HCT116 (cell line): ENCODE results near the gene CNTNAP5. TPM values are rescaled to one million over a fixed set of nuclear protein-coding genes. Genes with fewer than 3 reads are reported as not detected.

Source experiments
- ATAC-seq: fragments of 200-7000 bp; cut with Tn5 transposase; 2 replicates; pipeline ENCODE4 v1.9.1; 2020; ENCODE audit warnings: mild to moderate bottlenecking, moderate library complexity
- BruUV-seq: library from RNA; stranded (reverse); fragments of 400-500 nt; replicated peaks from 2 replicates; lab custom pipeline; 2021; lab: Mats Ljungman, UMichigan
- CTCF ChIA-PET: fragments of 300-600 bp; sonication (Branson Sonifier 250); formaldehyde crosslinking; loops from one replicate; lab custom pipeline; 2021; ENCODE audit warnings: antibody characterized with exemption; lab: Charles Lee
- POLR2A ChIA-PET: fragments of 300-600, 350-600 bp; sonication (Branson Sonifier 250); formaldehyde crosslinking; loops from one replicate; lab custom pipeline; 2021; ENCODE audit warnings: antibody characterized with exemption; lab: Charles Lee
- RAD21 ChIA-PET, 2 experiments: fragments of 300-600 bp; sonication (Branson Sonifier 250); formaldehyde crosslinking; loops; one replicate each; lab custom pipeline; 2023; ENCODE audit warnings: low total read pairs in 2 of 2; ENCODE audit not compliant: uncharacterized antibody in 2 of 2, unreplicated experiment in 2 of 2, low non-redundant PET in 1 of 2; lab: Charles Lee
- DNase-seq: peaks from one replicate; pipeline ENCODE4 v3.0.0-alpha.2; 2010; ENCODE audit warnings: low read depth, low spot score
- H2AFZ ChIP-seq: fragments of 200-600 bp; shearing (Covaris generic), sonication (generic); 2 replicates; pipeline ENCODE4 v1.6.1; 2017; ENCODE audit warnings: low read depth, mixed run types, mixed read lengths, antibody characterized with exemption, low read length; ENCODE audit not compliant: poor library complexity, severe bottlenecking
- H3K27ac ChIP-seq: 2 replicates; pipeline ENCODE4 v1.5.1; 2012; ENCODE audit warnings: low read depth, low read length
- H3K27me3 ChIP-seq: fragments of 200-600 bp; sonication (generic); 2 replicates; pipeline ENCODE4 v1.6.1; 2016; ENCODE audit warnings: mixed run types, low read length, mixed read lengths; ENCODE audit not compliant: insufficient read depth
- H3K36me3 ChIP-seq, 2 experiments: fragments of 200-500 bp in 1 of 2; fragments of 200-600 bp in 1 of 2; sonication (Bioruptor generic) in 1 of 2; sonication (generic) in 1 of 2; 2 replicates each; pipeline versions ENCODE4 v1.5.1 to v1.6.1; 2014 to 2016; ENCODE audit warnings: low read length in 2 of 2, inconsistent platforms in 1 of 2, mixed read lengths in 1 of 2, mixed run types in 1 of 2; ENCODE audit not compliant: insufficient read depth in 2 of 2, control insufficient read depth in 1 of 2
- H3K4me1 ChIP-seq, 2 experiments: fragments of 200-600 bp in 1 of 2; sonication (generic) in 1 of 2; 2 replicates each; pipeline versions ENCODE4 v1.5.1 to v1.6.1; 2012 to 2017; ENCODE audit warnings: low read length in 2 of 2, inconsistent platforms in 1 of 2, mild to moderate bottlenecking in 1 of 2, mixed read lengths in 1 of 2, mixed run types in 1 of 2, moderate library complexity in 1 of 2; ENCODE audit not compliant: insufficient read depth in 2 of 2, control insufficient read depth in 1 of 2
- H3K4me2 ChIP-seq: fragments of 200-600 bp; sonication (generic); 2 replicates; pipeline ENCODE4 v1.6.1; 2017; ENCODE audit warnings: mixed run types, low read length, mixed read lengths
- H3K4me3 ChIP-seq, 2 experiments: fragments of 200-600 bp in 1 of 2; sonication (generic) in 1 of 2; replicated peaks in 1 of 2; 2 replicates each; pipeline ENCODE4 v1.5.1; 2011 to 2016; ENCODE audit warnings: low read length in 2 of 2, control low read depth in 1 of 2, low read depth in 1 of 2, mild to moderate bottlenecking in 1 of 2, mixed read lengths in 1 of 2, mixed run types in 1 of 2
- H3K79me2 ChIP-seq: fragments of 200-600 bp; sonication (generic); 2 replicates; pipeline ENCODE4 v1.6.1; 2017; ENCODE audit warnings: mild to moderate bottlenecking, mixed run types, low read length, moderate library complexity, mixed read lengths; ENCODE audit not compliant: insufficient read depth
- H3K9ac ChIP-seq: fragments of 200-600 bp; sonication (generic); 2 replicates; pipeline ENCODE4 v1.6.1; 2016; ENCODE audit warnings: low read length, mixed read lengths
- H3K9me2 ChIP-seq: fragments of 200-600 bp; sonication (generic), shearing (Covaris generic); 2 replicates; pipeline ENCODE4 v1.6.1; 2017; ENCODE audit warnings: mixed run types, mild to moderate bottlenecking, moderate library complexity; ENCODE audit not compliant: insufficient read depth
- H3K9me3 ChIP-seq, 2 experiments: fragments of 200-500 bp in 1 of 2; fragments of 200-600 bp in 1 of 2; sonication (Bioruptor generic) in 1 of 2; sonication (generic) in 1 of 2; 2 replicates each; pipeline ENCODE4 v1.6.1; 2014 to 2017; ENCODE audit warnings: low read length in 2 of 2, mixed read lengths in 2 of 2, inconsistent platforms in 1 of 2, low read depth in 1 of 2, mild to moderate bottlenecking in 1 of 2, mixed run types in 1 of 2, moderate library complexity in 1 of 2; ENCODE audit not compliant: control insufficient read depth in 1 of 2, insufficient read depth in 1 of 2
- H4K20me1 ChIP-seq: fragments of 200-600 bp; sonication (generic), shearing (Covaris generic); 2 replicates; pipeline ENCODE4 v1.6.1; 2017; ENCODE audit warnings: mixed run types, mild to moderate bottlenecking, moderate library complexity; ENCODE audit not compliant: insufficient read depth
- CBX3 ChIP-seq: IDR thresholded peaks from 2 replicates; pipeline ENCODE4 v1.6.1; 2012; ENCODE audit warnings: low read depth
- CEBPB ChIP-seq: IDR thresholded peaks from 2 replicates; pipeline ENCODE4 v1.6.1; 2012; ENCODE audit warnings: low read depth
- EGR1 ChIP-seq: IDR thresholded peaks from 2 replicates; pipeline ENCODE4 v1.6.1; 2012; ENCODE audit warnings: low read depth
- ELF1 ChIP-seq: IDR thresholded peaks from 2 replicates; pipeline ENCODE4 v1.6.1; 2012; ENCODE audit warnings: low read depth, borderline replicate concordance
- EZH2 ChIP-seq: fragments of 200-600 bp; sonication (generic); IDR thresholded peaks from 2 replicates; pipeline ENCODE4 v1.6.1; 2017; ENCODE audit warnings: antibody characterized with exemption, mixed run types
- EZH2phosphoT487 ChIP-seq: fragments of 200-600 bp; IDR thresholded peaks from 2 replicates; pipeline ENCODE4 v1.6.1; 2018; ENCODE audit warnings: antibody characterized with exemption, borderline replicate concordance
- FOSL1 ChIP-seq: IDR thresholded peaks from 2 replicates; pipeline ENCODE4 v1.6.1; 2012; ENCODE audit warnings: low read depth
- JUND ChIP-seq: IDR thresholded peaks from 2 replicates; pipeline ENCODE4 v1.6.1; 2012
- POLR2AphosphoS5 ChIP-seq: IDR thresholded peaks from 2 replicates; pipeline ENCODE4 v1.6.1; 2011; ENCODE audit warnings: mild to moderate bottlenecking, low read depth, low read length, moderate library complexity
- RAD21 ChIP-seq: IDR thresholded peaks from 2 replicates; pipeline ENCODE4 v1.6.1; 2012; ENCODE audit warnings: low read depth, mild to moderate bottlenecking
- SIN3A ChIP-seq: IDR thresholded peaks from 2 replicates; pipeline ENCODE4 v1.6.1; 2012; ENCODE audit warnings: low read depth
- SRF ChIP-seq: IDR thresholded peaks from 2 replicates; pipeline ENCODE4 v1.6.1; 2012; ENCODE audit warnings: low read depth
- TCF7L2 ChIP-seq: IDR thresholded peaks from 2 replicates; pipeline ENCODE4 v1.7.0; 2011; ENCODE audit warnings: borderline replicate concordance, inconsistent platforms; ENCODE audit not compliant: insufficient read depth, insufficient read length; ENCODE audit errors: extremely low read depth
- YY1 ChIP-seq: IDR thresholded peaks from 2 replicates; pipeline ENCODE4 v1.6.1; 2011; ENCODE audit warnings: low read length, low read depth, moderate library complexity, mild to moderate bottlenecking; ENCODE audit not compliant: insufficient replicate concordance; ENCODE audit errors: extremely low read depth
- ZNF274 ChIP-seq: fragments of 200-500 bp; sonication (Bioruptor generic); IDR thresholded peaks from 2 replicates; pipeline ENCODE4 v1.6.1; 2014; ENCODE audit warnings: mild to moderate bottlenecking, low read depth, low read length, inconsistent platforms
- intact Hi-C: fragments of 100-400 bp; cut with micrococcal nuclease; formaldehyde crosslinking; loops from 2 replicates; pipeline ENCODE4 v1.10.0; 2022
- total RNA-seq: library from RNA; stranded (reverse); gene quantifications from one replicate; pipeline ENCODE4 v1.2.1, GENCODE V29; 2021; ENCODE audit not compliant: unreplicated experiment
- TF ChIP-seq, protein P1 (sequence below): IDR thresholded peaks from 2 replicates; pipeline ENCODE4 v1.6.1; 2012
- TF ChIP-seq, protein P2 (sequence below): IDR thresholded peaks from 2 replicates; pipeline ENCODE4 v1.6.1; 2012
- TF ChIP-seq, protein P3 (sequence below), 3 experiments: fragments of 200-600 bp in 1 of 3; sonication (generic) in 1 of 3; IDR thresholded peaks in 2 of 3; conservative IDR thresholded peaks in 1 of 3; 2 replicates each; pipeline ENCODE4 v1.5.1; 2012 to 2017; ENCODE audit warnings: low read depth in 2 of 3, low read length in 2 of 3, antibody characterized with exemption in 1 of 3, borderline replicate concordance in 1 of 3, control low read depth in 1 of 3, mild to moderate bottlenecking in 1 of 3, mixed read lengths in 1 of 3, mixed run types in 1 of 3, moderate library complexity in 1 of 3; ENCODE audit not compliant: insufficient read depth in 1 of 3
- TF ChIP-seq, protein P4 (sequence below): IDR thresholded peaks from 2 replicates; pipeline ENCODE4 v1.6.1; 2012; ENCODE audit warnings: low read depth

CNTNAP5 gene
- total RNA-seq, 1 experiment from 2014 or later, result not detected

DNA sequence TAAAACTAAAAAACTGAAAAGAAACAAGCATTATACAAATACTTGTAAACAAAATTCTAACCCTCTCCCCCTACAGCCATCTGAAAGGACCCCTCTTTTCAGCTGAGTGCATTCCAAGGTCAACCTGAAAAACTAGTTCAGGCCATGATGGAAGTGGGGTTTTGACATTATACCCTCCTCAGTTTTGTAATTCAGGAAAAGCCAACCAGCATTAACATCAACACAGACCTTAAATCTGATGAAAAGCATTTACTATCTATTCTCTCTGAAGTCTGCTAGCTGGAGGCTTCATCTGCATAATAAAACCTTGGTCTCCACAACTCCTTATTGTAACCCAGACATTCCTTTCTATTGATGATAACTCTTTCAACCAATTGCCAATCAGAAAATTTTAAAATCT, 302.2 kb downstream of the CNTNAP5 start:
- no peak overlapping the region for H3K27ac ChIP-seq

More for the DNA sequence above, 302.2 kb downstream of the CNTNAP5 start:
- no peaks in the 10 kb centered on the region for H3K4me1 ChIP-seq
- intact Hi-C loops, result no loop called here
- no peak overlapping the region for H3K4me2 ChIP-seq
- no peaks in the 10 kb centered on the region for H3K36me3 ChIP-seq
- H3K9me2 ChIP-seq, result no peaks in the 10 kb centered on the region
- RAD21 ChIA-PET, result no interaction called here
- TF ChIP-seq CEBPB, result no peak
- TF ChIP-seq EZH2phosphoT487, result no peak
- TF ChIP-seq RAD21, result no peak
- TF ChIP-seq, protein P1, sequence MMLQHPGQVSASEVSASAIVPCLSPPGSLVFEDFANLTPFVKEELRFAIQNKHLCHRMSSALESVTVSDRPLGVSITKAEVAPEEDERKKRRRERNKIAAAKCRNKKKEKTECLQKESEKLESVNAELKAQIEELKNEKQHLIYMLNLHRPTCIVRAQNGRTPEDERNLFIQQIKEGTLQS, result no peak
- no peak for TF ChIP-seq SRF
- no peak for TF ChIP-seq ELF1
- TF ChIP-seq CBX3, result no peak
- no peak for TF ChIP-seq YY1
- TF ChIP-seq ZNF274, result no peak
- TF ChIP-seq EZH2, result no peak
- TF ChIP-seq, protein P2, sequence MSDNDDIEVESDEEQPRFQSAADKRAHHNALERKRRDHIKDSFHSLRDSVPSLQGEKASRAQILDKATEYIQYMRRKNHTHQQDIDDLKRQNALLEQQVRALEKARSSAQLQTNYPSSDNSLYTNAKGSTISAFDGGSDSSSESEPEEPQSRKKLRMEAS, result no peak
- TF ChIP-seq JUND, result no peak
- no peak for TF ChIP-seq EGR1
- TF ChIP-seq, protein P3, sequence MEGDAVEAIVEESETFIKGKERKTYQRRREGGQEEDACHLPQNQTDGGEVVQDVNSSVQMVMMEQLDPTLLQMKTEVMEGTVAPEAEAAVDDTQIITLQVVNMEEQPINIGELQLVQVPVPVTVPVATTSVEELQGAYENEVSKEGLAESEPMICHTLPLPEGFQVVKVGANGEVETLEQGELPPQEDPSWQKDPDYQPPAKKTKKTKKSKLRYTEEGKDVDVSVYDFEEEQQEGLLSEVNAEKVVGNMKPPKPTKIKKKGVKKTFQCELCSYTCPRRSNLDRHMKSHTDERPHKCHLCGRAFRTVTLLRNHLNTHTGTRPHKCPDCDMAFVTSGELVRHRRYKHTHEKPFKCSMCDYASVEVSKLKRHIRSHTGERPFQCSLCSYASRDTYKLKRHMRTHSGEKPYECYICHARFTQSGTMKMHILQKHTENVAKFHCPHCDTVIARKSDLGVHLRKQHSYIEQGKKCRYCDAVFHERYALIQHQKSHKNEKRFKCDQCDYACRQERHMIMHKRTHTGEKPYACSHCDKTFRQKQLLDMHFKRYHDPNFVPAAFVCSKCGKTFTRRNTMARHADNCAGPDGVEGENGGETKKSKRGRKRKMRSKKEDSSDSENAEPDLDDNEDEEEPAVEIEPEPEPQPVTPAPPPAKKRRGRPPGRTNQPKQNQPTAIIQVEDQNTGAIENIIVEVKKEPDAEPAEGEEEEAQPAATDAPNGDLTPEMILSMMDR (IDR thresholded peaks at IDR 0.05 in 2 of 3, conservative IDR thresholded peaks at IDR 0.05 in 1 of 3; ENCODE audit: borderline replicate concordance in 1 of 3, insufficient read depth in 1 of 3, low read depth in 2 of 3, low read length in 2 of 3), result no peak
- TF ChIP-seq, protein P4, sequence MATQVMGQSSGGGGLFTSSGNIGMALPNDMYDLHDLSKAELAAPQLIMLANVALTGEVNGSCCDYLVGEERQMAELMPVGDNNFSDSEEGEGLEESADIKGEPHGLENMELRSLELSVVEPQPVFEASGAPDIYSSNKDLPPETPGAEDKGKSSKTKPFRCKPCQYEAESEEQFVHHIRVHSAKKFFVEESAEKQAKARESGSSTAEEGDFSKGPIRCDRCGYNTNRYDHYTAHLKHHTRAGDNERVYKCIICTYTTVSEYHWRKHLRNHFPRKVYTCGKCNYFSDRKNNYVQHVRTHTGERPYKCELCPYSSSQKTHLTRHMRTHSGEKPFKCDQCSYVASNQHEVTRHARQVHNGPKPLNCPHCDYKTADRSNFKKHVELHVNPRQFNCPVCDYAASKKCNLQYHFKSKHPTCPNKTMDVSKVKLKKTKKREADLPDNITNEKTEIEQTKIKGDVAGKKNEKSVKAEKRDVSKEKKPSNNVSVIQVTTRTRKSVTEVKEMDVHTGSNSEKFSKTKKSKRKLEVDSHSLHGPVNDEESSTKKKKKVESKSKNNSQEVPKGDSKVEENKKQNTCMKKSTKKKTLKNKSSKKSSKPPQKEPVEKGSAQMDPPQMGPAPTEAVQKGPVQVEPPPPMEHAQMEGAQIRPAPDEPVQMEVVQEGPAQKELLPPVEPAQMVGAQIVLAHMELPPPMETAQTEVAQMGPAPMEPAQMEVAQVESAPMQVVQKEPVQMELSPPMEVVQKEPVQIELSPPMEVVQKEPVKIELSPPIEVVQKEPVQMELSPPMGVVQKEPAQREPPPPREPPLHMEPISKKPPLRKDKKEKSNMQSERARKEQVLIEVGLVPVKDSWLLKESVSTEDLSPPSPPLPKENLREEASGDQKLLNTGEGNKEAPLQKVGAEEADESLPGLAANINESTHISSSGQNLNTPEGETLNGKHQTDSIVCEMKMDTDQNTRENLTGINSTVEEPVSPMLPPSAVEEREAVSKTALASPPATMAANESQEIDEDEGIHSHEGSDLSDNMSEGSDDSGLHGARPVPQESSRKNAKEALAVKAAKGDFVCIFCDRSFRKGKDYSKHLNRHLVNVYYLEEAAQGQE, result no peak
- no peak for TF ChIP-seq SIN3A
- no peak for TF ChIP-seq POLR2AphosphoS5
- no peak for TF ChIP-seq FOSL1
- TF ChIP-seq TCF7L2, result no peak
- no peaks in the 10 kb centered on the region for H3K79me2 ChIP-seq
- BruUV-seq, result no TSS peak
- ATAC-seq (no peak), DNase-seq (no peak)
- no peak overlapping the region for H2AFZ ChIP-seq
- H3K9ac ChIP-seq, result no peak overlapping the region
- H3K27me3 ChIP-seq, result no peaks in the 10 kb centered on the region
- peaks cover 6 to 23% of the 10 kb centered on the region in 2 experiments; a peak in 2 of 4 replicates for H3K9me3 ChIP-seq
- POLR2A ChIA-PET, result no interaction called here
- no peak overlapping the region for H3K4me3 ChIP-seq
- CTCF ChIA-PET, result no interaction called here
- H4K20me1 ChIP-seq, result no peaks in the 10 kb centered on the region
